SK-N-SH treated with all-trans-retinoic acid at 6 μM for 48 hours (cell line): ENCODE measurements around the gene ASPDH.

Experiments
- ARNTL ChIP-seq: fragments of 450-650 bp; formaldehyde crosslinking; IDR thresholded peaks from 2 replicates; pipeline ENCODE4 v1.5.0; 2020; ENCODE audit warnings: low read depth, mild to moderate bottlenecking, moderate library complexity, borderline replicate concordance
- ZFP30 ChIP-seq: fragments of 450-650 bp; formaldehyde crosslinking; IDR thresholded peaks from 2 replicates; pipeline ENCODE4 v1.5.0; 2022; ENCODE audit warnings: mild to moderate bottlenecking, moderate library complexity
- TF ChIP-seq, protein P1 (sequence below): fragments of 250-450 bp; sonication (Bioruptor Pico); IDR thresholded peaks from 2 replicates; pipeline ENCODE4 v1.8.0; 2020; ENCODE audit warnings: mild to moderate bottlenecking, moderate library complexity, borderline replicate concordance

DNA sequence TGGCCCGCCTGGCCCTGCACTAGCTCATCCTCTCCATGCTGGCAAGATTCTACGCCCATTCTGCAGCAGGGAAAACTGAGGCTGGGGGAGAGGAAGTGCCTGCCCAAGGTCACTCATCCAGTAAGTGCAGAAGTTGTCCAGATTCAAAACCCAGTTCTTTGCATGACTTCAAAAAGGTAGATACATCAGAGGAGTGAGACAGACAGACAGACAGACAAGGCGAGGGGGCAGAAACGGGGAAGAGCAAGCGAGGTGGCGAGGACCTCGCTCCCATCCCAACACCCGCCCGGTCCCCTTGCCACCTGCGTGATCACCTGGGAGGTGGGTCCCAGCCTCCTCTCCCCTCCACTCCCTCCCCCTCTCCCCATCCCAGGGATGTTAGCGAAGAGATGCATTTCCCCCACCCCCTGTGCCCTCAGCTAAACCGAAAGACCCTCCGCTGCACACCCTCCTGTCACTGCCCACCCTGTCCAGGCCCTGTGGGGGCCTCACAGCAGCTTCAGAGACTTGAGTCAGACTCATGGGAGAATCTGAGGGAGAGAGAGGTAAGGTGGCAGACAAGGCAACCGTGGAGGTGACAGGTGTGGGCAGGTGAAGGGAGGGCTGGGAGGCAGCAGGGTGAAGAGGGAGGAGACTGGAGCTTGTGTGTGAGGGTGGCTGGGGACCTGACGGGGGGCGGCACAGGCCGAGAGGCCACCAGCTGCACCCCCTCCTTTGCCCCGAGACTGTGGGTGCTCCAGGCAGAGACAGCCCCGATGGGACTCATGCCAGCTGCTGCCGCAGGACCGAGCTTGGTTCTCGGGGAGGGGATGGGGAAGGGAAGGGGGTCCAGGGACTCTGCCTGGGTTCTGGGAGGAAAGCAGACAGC lies 35.6 kb upstream of the ASPDH start:
- TF ChIP-seq, protein P1, sequence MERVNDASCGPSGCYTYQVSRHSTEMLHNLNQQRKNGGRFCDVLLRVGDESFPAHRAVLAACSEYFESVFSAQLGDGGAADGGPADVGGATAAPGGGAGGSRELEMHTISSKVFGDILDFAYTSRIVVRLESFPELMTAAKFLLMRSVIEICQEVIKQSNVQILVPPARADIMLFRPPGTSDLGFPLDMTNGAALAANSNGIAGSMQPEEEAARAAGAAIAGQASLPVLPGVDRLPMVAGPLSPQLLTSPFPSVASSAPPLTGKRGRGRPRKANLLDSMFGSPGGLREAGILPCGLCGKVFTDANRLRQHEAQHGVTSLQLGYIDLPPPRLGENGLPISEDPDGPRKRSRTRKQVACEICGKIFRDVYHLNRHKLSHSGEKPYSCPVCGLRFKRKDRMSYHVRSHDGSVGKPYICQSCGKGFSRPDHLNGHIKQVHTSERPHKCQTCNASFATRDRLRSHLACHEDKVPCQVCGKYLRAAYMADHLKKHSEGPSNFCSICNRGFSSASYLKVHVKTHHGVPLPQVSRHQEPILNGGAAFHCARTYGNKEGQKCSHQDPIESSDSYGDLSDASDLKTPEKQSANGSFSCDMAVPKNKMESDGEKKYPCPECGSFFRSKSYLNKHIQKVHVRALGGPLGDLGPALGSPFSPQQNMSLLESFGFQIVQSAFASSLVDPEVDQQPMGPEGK (CRISPR knock-in tag): no peak
- TF ChIP-seq ARNTL (CRISPR knock-in tag) (no peak), ZFP30 (CRISPR knock-in tag) (no peak)
